K562 (cell line): ENCODE data around the gene ANKRD34A.

ENCODE experiments used
- ESRRA ChIP-seq: fragments of 450-650 bp; IDR thresholded peaks from 2 replicates; pipeline ENCODE4 v1.6.1; 2014; ENCODE audit warnings: low read depth, mild to moderate bottlenecking, moderate library complexity, borderline replicate concordance
- POLR2A ChIP-seq: fragments of 450-650 bp; conservative IDR thresholded peaks from 2 replicates; pipeline ENCODE4 v1.6.1; 2016
- RBBP5 ChIP-seq: fragments of 200-600 bp; sonication (generic); IDR thresholded peaks from 2 replicates; pipeline ENCODE4 v1.6.1; 2012; ENCODE audit warnings: borderline replicate concordance, mild to moderate bottlenecking, low read length, control low read depth, inconsistent platforms; ENCODE audit not compliant: insufficient read depth, poor library complexity, severe bottlenecking
- TEAD4 ChIP-seq, 2 experiments: sonication (generic) in 1 of 2; formaldehyde crosslinking in 1 of 2; IDR thresholded peaks; 2 replicates each; pipeline versions ENCODE4 v1.6.1 to v1.8.0; 2012 to 2022; ENCODE audit warnings: borderline replicate concordance in 1 of 2, inconsistent platforms in 1 of 2, low read length in 1 of 2, mild to moderate bottlenecking in 1 of 2, missing genetic modification reagents in 1 of 2
- TF ChIP-seq, protein P1 (sequence below), 3 experiments: IDR thresholded peaks in 2 of 3; conservative IDR thresholded peaks in 1 of 3; 2 replicates each; pipeline ENCODE4 v1.5.1; 2011 to 2012; ENCODE audit warnings: low read length in 3 of 3, mild to moderate bottlenecking in 3 of 3, control low read depth in 2 of 3, improper control_type of control experiment in 1 of 3, inconsistent platforms in 1 of 3, low read depth in 1 of 3, mixed read lengths in 1 of 3, moderate library complexity in 1 of 3; ENCODE audit not compliant: insufficient read depth in 2 of 3
- TF ChIP-seq, protein P2 (sequence below), 2 experiments: fragments of 450-650 bp in 1 of 2; IDR thresholded peaks; 2 replicates each; pipeline ENCODE4 v1.6.1; 2011 to 2017; ENCODE audit warnings: low read depth in 2 of 2, antibody characterized with exemption in 1 of 2, borderline replicate concordance in 1 of 2, low read length in 1 of 2, mild to moderate bottlenecking in 1 of 2, mixed read lengths in 1 of 2; ENCODE audit not compliant: control insufficient read depth in 1 of 2

DNA sequence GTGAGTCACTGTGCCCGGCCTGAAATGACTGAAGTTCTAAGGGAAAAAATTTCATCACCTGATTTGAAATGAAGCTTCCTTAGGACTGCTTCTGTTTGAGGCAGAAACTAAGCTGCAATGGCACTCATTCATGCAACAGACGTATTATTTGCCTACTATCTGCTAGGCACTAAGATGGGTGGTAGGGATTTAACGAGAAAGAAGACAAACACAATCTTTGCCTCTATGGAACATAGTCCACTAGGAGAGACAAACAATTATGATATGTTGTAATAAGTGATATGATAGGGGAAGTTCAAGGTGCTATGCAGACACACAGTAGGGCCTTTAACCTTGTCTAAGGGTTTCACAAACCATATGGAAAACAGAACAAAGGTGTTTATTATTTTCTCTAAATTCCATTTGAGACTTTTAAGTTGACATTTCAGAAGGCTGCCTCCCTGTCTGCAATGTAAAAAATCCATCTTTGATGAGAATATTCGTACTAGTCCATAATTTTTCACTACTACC lies 17.8 kb downstream of the ANKRD34A start:
- TF ChIP-seq, protein P1, sequence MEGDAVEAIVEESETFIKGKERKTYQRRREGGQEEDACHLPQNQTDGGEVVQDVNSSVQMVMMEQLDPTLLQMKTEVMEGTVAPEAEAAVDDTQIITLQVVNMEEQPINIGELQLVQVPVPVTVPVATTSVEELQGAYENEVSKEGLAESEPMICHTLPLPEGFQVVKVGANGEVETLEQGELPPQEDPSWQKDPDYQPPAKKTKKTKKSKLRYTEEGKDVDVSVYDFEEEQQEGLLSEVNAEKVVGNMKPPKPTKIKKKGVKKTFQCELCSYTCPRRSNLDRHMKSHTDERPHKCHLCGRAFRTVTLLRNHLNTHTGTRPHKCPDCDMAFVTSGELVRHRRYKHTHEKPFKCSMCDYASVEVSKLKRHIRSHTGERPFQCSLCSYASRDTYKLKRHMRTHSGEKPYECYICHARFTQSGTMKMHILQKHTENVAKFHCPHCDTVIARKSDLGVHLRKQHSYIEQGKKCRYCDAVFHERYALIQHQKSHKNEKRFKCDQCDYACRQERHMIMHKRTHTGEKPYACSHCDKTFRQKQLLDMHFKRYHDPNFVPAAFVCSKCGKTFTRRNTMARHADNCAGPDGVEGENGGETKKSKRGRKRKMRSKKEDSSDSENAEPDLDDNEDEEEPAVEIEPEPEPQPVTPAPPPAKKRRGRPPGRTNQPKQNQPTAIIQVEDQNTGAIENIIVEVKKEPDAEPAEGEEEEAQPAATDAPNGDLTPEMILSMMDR (IDR thresholded peaks at IDR 0.05 in 2 of 3, conservative IDR thresholded peaks at IDR 0.05 in 1 of 3; ENCODE audit: insufficient read depth in 2 of 3, low read depth in 1 of 3, low read length in 3 of 3), result no peak
- TF ChIP-seq, protein P2, sequence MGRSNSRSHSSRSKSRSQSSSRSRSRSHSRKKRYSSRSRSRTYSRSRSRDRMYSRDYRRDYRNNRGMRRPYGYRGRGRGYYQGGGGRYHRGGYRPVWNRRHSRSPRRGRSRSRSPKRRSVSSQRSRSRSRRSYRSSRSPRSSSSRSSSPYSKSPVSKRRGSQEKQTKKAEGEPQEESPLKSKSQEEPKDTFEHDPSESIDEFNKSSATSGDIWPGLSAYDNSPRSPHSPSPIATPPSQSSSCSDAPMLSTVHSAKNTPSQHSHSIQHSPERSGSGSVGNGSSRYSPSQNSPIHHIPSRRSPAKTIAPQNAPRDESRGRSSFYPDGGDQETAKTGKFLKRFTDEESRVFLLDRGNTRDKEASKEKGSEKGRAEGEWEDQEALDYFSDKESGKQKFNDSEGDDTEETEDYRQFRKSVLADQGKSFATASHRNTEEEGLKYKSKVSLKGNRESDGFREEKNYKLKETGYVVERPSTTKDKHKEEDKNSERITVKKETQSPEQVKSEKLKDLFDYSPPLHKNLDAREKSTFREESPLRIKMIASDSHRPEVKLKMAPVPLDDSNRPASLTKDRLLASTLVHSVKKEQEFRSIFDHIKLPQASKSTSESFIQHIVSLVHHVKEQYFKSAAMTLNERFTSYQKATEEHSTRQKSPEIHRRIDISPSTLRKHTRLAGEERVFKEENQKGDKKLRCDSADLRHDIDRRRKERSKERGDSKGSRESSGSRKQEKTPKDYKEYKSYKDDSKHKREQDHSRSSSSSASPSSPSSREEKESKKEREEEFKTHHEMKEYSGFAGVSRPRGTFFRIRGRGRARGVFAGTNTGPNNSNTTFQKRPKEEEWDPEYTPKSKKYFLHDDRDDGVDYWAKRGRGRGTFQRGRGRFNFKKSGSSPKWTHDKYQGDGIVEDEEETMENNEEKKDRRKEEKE (IDR thresholded peaks at IDR 0.05; ENCODE audit: borderline replicate concordance in 1 of 2, control insufficient read depth in 1 of 2, low read depth in 2 of 2, low read length in 1 of 2), result no peak
- TF ChIP-seq POLR2A (no peak), RBBP5 (no peak), ESRRA (no peak), TEAD4 (IDR thresholded peaks at IDR 0.05; ENCODE audit: low read length) (no peak), TEAD4 (CRISPR knock-in tag; IDR thresholded peaks at IDR 0.05; ENCODE audit: borderline replicate concordance) (no peak)
